NCI-H1436 treated with DMSO at 0.1 percent for 48 hours (cell line): ENCODE results near the gene SOX18.

Experiments
- DNase-seq: peaks from one replicate; lab custom pipeline; 2025; lab: John Stamatoyannopoulos, UW

The SOX18 gene

DNA sequence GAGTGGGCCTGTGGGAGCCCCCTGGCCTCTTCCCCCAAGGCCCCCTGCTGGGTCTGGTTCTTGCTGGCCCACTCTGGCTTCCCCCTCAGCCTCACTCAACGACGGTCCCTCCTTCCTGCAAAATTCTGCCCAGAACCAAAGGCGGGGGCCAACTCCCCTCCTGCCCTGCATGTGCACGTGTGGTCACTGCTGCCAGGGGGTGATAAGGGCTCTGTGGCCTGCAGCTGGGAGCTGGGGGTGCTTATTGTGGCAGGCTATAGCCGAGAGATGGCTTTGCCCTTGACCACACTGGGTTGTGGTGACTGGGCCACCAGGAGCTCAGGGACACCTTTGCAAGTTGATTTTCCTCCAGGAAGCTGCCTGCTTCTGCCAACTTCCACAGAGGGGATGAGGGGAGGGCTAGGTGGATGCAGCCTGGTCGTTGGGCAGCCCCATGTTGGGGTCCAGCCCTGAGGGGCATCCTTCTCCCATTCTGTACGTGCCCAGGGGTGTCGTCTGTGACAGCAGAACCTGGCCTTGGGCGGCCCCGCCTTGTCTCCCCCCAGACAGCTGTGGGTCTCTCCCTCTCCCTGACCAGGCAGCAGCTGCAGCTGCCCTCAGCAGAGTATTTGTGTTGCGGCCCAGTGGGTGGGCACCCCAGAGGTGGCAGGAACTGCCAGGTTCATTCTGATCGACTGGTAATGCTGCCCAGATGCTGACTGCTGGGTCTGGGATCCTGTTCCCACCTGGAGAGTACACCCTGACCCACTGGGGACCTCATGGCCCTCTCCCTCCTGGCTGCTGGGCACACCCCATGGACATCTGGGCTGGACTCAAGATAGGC lies 19.2 kb upstream of the SOX18 start:
- no peak for DNase-seq

DNA sequence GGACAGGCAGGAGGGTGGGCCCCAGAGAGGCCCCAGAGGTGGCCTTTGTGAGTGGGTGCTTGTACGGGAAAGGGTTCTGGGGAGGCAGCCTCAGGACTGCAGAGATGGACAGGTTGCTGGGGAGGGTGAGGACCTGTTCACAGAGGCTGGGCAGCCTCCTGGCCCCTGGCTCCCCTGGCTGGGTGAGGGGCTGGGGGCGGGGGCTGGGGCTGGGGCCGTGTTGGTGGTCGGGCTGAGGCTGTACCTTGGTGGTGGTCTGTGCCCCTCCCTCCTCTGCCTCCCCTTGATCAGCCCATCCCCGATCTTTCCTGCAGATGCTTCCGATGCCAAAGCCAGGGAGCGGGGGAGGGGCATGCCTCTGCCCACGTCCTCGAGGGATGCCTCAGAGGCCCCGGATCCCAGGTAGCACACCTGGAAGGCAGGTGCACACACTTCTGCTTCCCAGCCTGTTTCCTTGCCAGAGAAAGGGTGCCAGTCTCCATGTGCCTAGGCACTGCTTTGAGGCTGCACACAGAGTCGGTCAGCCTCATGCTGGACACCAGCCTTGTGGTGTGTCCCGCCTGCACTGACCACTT lies 18.4 kb upstream of the SOX18 start:
- DNase-seq: no peak

GRCh38 chr20:64067005-64067632 lies 17.7 kb upstream of the SOX18 start:
- no peak for DNase-seq

DNA sequence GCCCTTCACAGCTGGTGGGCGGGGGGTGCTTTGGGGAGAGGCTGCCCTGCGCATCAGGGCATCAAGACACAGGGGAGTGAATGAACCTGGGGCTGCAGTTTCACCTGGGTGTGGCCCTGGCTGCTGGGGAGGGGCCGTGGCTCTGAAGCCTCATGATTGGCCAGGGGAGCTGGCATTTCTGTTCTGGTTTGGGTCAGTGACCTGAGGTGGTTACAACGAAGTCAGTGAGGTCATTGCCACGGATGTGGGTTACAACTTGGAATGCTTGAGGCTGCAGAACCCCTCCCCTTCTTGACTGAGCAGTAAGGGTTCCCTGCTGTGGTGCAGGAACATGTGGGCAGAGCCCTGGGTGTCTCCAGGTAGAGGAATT lies 16.5 kb upstream of the SOX18 start:
- DNase-seq: no peak

- no peak for DNase-seq
These were observed 15.9 kb upstream of the SOX18 start for GRCh38 chr20:64065062-64065973.

DNA sequence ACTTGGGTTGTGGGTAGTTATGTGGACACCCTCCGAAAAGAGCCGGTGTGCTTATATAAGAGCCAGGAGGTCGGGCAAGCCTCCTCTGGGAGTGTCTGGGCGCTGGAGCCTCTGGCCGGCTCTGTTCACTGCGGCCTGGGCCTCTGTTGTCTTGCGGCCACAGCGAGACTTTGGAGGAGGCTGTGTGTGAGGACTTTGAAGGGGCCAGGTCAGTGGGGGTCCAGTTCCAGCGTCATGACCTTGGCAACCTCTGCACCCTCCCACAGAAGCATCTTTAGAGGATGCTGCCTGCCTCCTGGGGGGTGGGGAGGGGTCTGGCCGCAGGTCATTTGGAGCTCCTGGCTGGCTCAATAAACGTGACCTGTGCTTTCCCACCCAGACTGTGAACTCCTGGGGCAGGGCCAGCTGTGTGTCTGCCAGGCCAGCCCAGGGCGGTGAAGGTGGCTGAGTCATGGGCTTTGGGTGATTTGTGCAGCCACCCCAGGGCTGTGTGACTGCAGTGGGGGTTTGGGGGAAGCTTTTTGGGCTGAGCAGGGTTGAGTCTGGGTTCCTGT lies 14.8 kb upstream of the SOX18 start:
- no peak for DNase-seq

DNA sequence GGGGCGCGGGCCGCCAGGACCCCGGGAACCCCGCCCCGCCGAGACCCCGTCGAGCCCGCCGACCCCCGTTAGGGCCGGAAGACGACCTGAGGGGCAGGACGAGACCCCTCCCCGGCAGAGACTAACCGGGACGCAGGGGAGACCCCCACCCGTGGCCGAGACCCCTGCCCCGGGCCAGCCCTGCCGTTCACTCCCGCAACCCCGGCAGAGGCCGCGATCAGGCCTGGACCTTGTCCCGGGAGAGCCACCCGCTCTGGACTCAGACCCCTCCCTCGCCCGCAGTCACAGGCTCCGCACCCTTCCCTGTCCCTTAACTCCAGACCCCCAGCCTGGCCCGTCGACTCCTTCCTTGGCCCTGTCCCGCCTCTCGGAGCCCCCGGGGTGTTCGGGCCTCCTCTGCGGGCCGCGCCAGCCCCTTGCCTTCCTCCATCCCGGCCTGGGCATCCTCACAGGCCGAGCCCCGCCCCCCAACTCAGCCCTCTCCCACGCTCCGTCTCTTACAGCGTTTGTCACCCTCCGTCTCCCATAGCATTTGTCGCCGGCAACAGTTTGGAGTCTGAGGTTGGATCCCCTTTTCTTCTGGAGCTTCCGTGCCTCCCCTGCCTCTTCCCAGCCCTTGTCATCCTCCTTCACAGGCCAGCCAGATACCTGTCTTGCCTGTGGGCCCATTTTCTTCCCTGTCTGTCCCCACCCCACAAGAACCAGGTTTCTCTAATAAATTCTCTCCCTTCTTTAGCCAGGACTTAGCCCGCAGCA lies 14.1 kb upstream of the SOX18 start:
- no peak for DNase-seq

GRCh38 chr20:64062596-64063388 lies 13.4 kb upstream of the SOX18 start, which contains the start of gene TCEA2:
Gene TCEA2, plus strand, starts transcription at chr20:64063198. Its CDS starts 115 bp downstream, at chr20:64063313.
- DNase-seq: peak; percentile 60

DNA sequence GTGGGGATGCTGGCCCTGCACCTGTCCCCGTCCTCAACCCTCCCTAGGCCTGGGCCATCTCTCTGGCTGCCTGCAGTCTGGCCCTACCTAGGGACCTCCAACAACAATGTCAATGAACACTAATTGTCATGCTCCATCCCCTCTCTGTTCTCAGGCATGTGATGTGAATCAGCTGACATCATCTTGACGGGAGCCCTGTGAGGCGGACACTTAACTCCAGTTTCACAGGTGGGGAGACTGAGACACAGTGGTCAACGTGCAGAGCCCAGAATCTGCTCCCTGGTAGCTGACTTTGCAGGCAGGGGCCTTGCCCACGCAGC lies 12.8 kb upstream of the SOX18 start:
- DNase-seq: no peak

DNA sequence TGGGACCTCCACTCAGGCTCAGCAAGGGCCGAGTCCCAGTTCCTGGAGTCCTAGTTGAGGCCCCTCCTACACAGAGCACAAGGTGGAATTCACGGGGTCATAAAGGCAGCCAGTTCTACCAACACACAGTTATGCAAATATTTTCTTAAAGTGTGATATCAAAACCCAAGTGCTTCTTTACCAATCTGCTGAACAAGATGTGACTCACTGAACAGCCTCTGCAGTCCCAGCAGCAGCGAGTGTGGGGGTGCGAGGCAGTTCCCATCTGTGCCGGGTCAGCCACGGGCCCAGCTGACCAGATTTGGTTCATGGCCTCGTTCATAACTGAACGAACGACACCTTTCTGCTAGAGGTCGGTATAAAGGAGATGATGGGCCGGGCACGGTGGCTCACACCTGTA lies 9.1 kb upstream of the SOX18 start:
- DNase-seq: no peak

- DNase-seq: no peak
These were observed 8.4 kb upstream of the SOX18 start for GRCh38 chr20:64057628-64058498.

DNA sequence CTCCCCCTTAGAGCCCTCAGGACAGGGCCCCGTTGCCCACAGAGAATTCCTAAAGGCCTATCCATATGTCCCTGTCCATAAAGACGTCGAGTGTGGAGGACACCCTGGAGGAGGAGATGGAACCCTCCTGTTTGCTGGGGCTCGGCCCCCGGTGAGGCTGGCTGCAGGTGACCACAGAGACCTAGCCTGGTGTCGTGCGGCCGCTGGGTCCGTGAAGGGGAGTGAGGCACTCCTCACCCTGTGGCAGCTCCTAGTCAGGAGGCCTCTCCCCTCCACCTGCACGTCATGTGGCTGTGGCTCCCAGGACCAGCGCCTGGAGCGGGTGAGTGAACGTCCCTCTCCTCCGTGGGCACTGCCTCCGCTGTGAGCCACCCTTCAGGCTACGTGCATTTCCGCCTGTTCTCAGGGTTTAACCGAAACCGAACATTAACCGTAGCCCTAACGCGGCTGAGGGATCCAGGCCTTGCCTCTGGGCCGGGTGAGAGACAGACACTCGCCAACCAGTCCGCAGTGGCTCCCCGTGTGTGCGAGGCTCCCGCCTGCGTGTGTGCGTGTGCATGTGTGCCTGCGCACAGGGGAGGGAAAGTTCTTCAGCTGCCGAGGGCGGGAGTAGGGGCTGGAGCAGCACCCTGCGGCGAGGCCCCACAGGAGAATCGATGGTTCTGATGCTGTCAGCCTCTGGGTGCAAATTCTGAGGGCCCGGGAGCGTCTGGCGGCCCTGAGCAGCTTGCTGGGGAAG lies 7.6 kb upstream of the SOX18 start:
- no peak for DNase-seq

DNA sequence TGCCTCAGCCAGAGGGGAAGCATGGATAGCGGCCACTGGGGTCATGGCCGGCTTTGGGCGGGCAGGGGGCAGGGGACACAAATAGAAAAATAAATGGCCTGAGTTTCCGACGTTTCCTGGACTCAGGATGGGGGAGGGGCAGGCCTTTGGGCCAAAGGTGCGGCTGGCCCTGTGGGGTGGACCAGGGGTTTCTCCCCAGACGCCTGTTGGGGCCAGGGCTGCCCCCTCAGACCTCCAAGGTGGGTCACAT lies 7.1 kb upstream of the SOX18 start:
- no peak for DNase-seq

DNA sequence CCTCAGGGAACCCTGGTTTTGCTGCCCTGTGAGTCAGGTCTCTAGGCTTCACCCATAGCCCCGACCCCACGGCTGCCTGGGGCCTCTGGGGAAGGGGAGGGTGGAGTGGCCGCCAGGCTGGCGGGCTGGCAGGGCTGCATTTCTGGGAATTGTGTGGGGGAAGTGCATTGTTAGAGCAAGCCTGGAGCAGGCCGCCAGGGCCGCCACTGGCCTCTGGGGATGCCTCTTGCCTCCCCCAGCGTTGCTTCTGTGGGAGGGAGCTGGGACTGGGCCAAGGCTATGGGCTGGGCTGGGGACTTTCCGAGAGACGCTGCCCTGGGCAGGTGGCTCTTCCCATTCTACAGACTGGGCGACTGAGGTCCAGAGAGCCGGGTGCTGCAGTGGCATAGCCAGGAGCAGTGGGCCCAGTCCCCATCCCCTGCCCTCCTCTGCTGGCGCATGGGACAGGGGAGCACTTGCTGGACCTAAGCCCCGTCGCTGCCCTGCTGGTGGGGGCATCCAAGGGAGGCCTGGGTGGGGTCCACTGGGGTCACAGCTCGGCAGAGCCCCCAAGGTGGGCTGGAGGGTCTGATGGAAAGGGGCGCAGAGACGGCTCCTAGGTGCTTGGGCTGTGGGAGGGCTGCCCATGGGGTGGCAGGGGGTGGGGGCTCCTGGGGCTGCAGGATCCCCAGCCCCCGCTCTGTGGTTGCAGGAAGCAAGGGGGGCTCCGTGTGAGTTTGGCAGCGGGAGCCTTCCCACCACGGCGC lies 6.6 kb upstream of the SOX18 start:
- no peak for DNase-seq

- DNase-seq: no peak
These were observed 6.0 kb upstream of the SOX18 start for GRCh38 chr20:64055396-64055892.

- no peak for DNase-seq
These were observed 4.6 kb upstream of the SOX18 start for GRCh38 chr20:64053841-64054661.
